Hepatocyte (in vitro differentiated cells): ENCODE measurements around the gene ZFX. TPM values are rescaled to one million over a fixed set of nuclear protein-coding genes. Genes with fewer than 3 reads are reported as not detected.

Experiments
- DNase-seq: peaks from one replicate; pipeline ENCODE4 v3.0.0-alpha.2; 2016; ENCODE audit warnings: low spot score
- H2AFZ ChIP-seq: fragments of 200-600 bp; sonication (generic); 2 replicates; pipeline ENCODE4 v1.6.0; 2016; ENCODE audit warnings: antibody characterized with exemption, mild to moderate bottlenecking
- H3K27ac ChIP-seq: fragments of 200-600 bp; sonication (generic); 2 replicates; pipeline ENCODE4 v1.5.1; 2016; ENCODE audit warnings: mild to moderate bottlenecking
- H3K27me3 ChIP-seq: fragments of 200-600 bp; sonication (generic); 2 replicates; pipeline ENCODE4 v1.6.1; 2016
- H3K36me3 ChIP-seq: fragments of 200-600 bp; sonication (generic); replicated peaks from 2 replicates; pipeline ENCODE4 v1.5.1; 2016; ENCODE audit warnings: low read depth; ENCODE audit not compliant: insufficient read depth
- H3K4me1 ChIP-seq: fragments of 200-600 bp; sonication (generic); 2 replicates; pipeline ENCODE4 v1.5.1; 2016; ENCODE audit warnings: mild to moderate bottlenecking, moderate library complexity; ENCODE audit not compliant: insufficient read depth
- H3K4me2 ChIP-seq: fragments of 200-600 bp; sonication (generic); 2 replicates; pipeline ENCODE4 v1.6.0; 2016
- H3K4me3 ChIP-seq: fragments of 200-600 bp; sonication (generic); 2 replicates; pipeline ENCODE4 v1.5.1; 2016; ENCODE audit warnings: mild to moderate bottlenecking
- H3K79me2 ChIP-seq: fragments of 200-600 bp; sonication (generic); 2 replicates; pipeline ENCODE4 v1.6.0; 2017; ENCODE audit warnings: mild to moderate bottlenecking
- H3K9me2 ChIP-seq: fragments of 200-600 bp; sonication (generic); replicated peaks from 2 replicates; pipeline ENCODE4 v1.6.0; 2017; ENCODE audit warnings: mild to moderate bottlenecking; ENCODE audit not compliant: insufficient read depth
- H3K9me3 ChIP-seq: fragments of 200-600 bp; sonication (generic); 2 replicates; pipeline ENCODE4 v1.5.1; 2016; ENCODE audit warnings: low read depth, mild to moderate bottlenecking
- H4K20me1 ChIP-seq: fragments of 200-600 bp; sonication (generic); 2 replicates; pipeline ENCODE4 v1.6.0; 2016; ENCODE audit warnings: mild to moderate bottlenecking; ENCODE audit not compliant: insufficient read depth, poor library complexity, severe bottlenecking
- EZH2 ChIP-seq: fragments of 200-600 bp; sonication (generic); IDR thresholded peaks from 2 replicates; pipeline ENCODE4 v1.6.1; 2016; ENCODE audit warnings: antibody characterized with exemption, mild to moderate bottlenecking, borderline replicate concordance
- EZH2phosphoT487 ChIP-seq: fragments of 200-600 bp; sonication (generic); IDR thresholded peaks from one replicate; pipeline ENCODE4 v1.6.1; 2018; ENCODE audit warnings: antibody characterized with exemption, mild to moderate bottlenecking, low read depth, moderate library complexity; ENCODE audit not compliant: unreplicated experiment, severe bottlenecking
- WGBS: methylation state at CpG from one replicate; pipeline ENCODE4 v1.1.6; 2016; ENCODE audit warnings: low lambda C conversion rate; ENCODE audit errors: missing lambda C conversion rate; 5-methylcytosine and 5-hydroxymethylcytosine counted together
- polyA plus RNA-seq: library from polyadenylated mRNA; unstranded; fragments of >200 nt; fragmentation: Nextera tagmentation; extraction: Ambion mirVana; gene quantifications from 2 replicates; pipeline ENCODE4 v1.2.1, GENCODE V29; 2016
- total RNA-seq: library from RNA; depleted of rRNA; stranded (reverse); fragments of >200 nt; gene quantifications from 2 replicates; pipeline ENCODE4 v1.2.3, GENCODE V29; 2014
- TF ChIP-seq, protein P1 (sequence below): fragments of 200-600 bp; sonication (generic); IDR thresholded peaks from 2 replicates; pipeline ENCODE4 v1.5.1; 2016; ENCODE audit warnings: antibody characterized with exemption, mild to moderate bottlenecking; ENCODE audit not compliant: poor library complexity

ZFX gene
- total and polyA plus RNA-seq, 2 experiments from 2014 or later: 31.5 to 74.0 TPM

DNA sequence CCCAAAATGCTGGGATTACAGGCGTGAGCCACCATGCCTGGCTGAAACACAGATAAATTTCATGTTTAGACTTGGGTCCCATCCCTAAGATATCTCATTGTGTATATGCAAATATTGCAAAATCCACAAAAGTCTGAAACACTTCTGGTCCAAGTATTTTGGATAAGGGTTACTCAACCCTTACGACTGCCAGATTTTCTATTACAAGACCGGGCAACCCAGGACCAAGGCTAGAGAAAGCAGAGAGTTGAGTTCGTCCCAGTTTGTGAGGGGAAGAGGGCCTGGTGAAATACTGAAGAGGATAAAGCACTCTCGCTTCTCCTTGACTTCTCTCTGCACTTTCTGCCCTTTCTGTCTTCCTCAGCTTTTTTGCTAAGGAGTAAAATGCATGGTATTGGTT is 34.5 kb downstream of the ZFX start:
- Histone ChIP-seq H3K36me3 (no peaks in the 10 kb centered on the region), H2AFZ (no peak overlapping the region), H3K9me2 (no peaks in the 10 kb centered on the region), H3K79me2 (peaks cover 98% of the 10 kb centered on the region), H3K27me3 (no peaks in the 10 kb centered on the region), H3K9me3 (peaks cover 3% of the 10 kb centered on the region), H3K4me2 (no peak overlapping the region), H3K4me3 (no peak overlapping the region), H3K4me1 (peaks cover 16% of the 10 kb centered on the region), H3K27ac (no peak overlapping the region), H4K20me1 (peaks cover 82% of the 10 kb centered on the region)
- DNase-seq: no peak
- 78% methylated on average over 5 of the region's 5 CpGs for WGBS
- no peak for TF ChIP-seq EZH2phosphoT487
- no peak for TF ChIP-seq EZH2
- TF ChIP-seq, protein P1, sequence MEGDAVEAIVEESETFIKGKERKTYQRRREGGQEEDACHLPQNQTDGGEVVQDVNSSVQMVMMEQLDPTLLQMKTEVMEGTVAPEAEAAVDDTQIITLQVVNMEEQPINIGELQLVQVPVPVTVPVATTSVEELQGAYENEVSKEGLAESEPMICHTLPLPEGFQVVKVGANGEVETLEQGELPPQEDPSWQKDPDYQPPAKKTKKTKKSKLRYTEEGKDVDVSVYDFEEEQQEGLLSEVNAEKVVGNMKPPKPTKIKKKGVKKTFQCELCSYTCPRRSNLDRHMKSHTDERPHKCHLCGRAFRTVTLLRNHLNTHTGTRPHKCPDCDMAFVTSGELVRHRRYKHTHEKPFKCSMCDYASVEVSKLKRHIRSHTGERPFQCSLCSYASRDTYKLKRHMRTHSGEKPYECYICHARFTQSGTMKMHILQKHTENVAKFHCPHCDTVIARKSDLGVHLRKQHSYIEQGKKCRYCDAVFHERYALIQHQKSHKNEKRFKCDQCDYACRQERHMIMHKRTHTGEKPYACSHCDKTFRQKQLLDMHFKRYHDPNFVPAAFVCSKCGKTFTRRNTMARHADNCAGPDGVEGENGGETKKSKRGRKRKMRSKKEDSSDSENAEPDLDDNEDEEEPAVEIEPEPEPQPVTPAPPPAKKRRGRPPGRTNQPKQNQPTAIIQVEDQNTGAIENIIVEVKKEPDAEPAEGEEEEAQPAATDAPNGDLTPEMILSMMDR: no peak

GRCh38 chrX:24186483-24186882 is 37.0 kb downstream of the ZFX start:
- peaks cover 82% of the 10 kb centered on the region for H4K20me1 ChIP-seq
- H3K9me3 ChIP-seq: no peaks in the 10 kb centered on the region
- H3K4me2 ChIP-seq: no peak overlapping the region
- 89% methylated on average over 4 of the region's 4 CpGs for WGBS
- no peak for DNase-seq
- H3K27ac ChIP-seq: no peak overlapping the region
- H3K79me2 ChIP-seq: peaks cover 94% of the 10 kb centered on the region
- TF ChIP-seq, protein P1: no peak
- TF ChIP-seq EZH2phosphoT487 (no peak), EZH2 (no peak)
- H2AFZ ChIP-seq: no peak overlapping the region
- no peaks in the 10 kb centered on the region for H3K27me3 ChIP-seq
- H3K4me3 ChIP-seq: no peak overlapping the region
- H3K4me1 ChIP-seq: peaks cover 29% of the 10 kb centered on the region
- H3K36me3 ChIP-seq: no peaks in the 10 kb centered on the region
- H3K9me2 ChIP-seq: no peaks in the 10 kb centered on the region

DNA sequence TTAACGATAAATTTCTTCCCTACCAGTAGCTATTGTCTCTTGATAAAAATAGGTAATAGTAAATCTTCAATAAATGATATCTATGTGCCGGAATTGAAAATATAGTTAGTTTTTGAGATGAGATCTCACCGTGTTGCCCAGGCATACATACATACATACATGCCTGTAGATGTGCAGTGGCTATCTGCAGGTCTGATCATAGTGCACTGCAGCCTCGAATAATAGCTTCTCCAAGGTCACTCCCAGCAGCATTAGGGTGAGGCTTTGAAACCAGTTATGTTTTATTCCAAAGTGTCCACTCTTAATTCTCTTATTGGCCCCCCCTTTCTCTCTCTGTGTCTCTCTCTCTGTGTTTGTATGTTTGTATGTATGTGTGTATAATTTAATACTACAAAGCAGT is 37.5 kb downstream of the ZFX start:
- no peak for DNase-seq
- no peaks in the 10 kb centered on the region for H3K9me2 ChIP-seq
- H3K9me3 ChIP-seq: no peaks in the 10 kb centered on the region
- H3K79me2 ChIP-seq: peaks cover 94% of the 10 kb centered on the region
- no peak overlapping the region for H3K4me3 ChIP-seq
- H3K27me3 ChIP-seq: no peaks in the 10 kb centered on the region
- no peak overlapping the region for H2AFZ ChIP-seq
- H4K20me1 ChIP-seq: peaks cover 82% of the 10 kb centered on the region
- H3K36me3 ChIP-seq: no peaks in the 10 kb centered on the region
- H3K4me1 ChIP-seq: peaks cover 29% of the 10 kb centered on the region
- H3K4me2 ChIP-seq: peak overlapping the region; percentile 34
- 80% methylated on average over 4 of the region's 4 CpGs for WGBS
- peak overlapping the region; percentile 69 for H3K27ac ChIP-seq
- TF ChIP-seq, protein P1: no peak
- no peak for TF ChIP-seq EZH2phosphoT487

DNA sequence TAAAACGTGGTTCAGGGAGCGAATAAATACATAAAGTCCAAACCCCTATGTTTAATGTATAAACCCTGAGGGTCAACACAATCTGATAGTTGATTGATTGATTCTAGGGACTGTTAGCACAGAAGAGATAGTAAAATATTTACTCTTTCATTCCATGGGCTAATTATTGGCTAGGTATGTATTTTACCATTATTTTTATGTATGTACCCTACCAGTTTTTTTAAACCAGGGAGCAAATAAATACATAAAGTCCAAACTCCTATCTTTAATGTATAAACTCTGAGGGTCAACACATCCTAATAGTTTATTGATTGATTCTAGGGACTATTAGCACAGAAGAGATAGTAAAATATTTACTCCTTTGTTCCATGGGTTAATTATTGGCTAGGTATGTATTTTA is 40.0 kb downstream of the ZFX start:
- H3K27ac ChIP-seq: peak overlapping the region; percentile 73
- WGBS: 55% methylated on average over 2 of the region's 2 CpGs
- H3K4me3 ChIP-seq: no peak overlapping the region
- H3K27me3 ChIP-seq: no peaks in the 10 kb centered on the region
- H3K36me3 ChIP-seq: no peaks in the 10 kb centered on the region
- no peak overlapping the region for H2AFZ ChIP-seq
- no peaks in the 10 kb centered on the region for H3K9me3 ChIP-seq
- peaks cover 94% of the 10 kb centered on the region for H3K79me2 ChIP-seq
- H3K4me2 ChIP-seq: peak overlapping the region; percentile 51
- TF ChIP-seq EZH2 (no peak), EZH2phosphoT487 (no peak)
- TF ChIP-seq, protein P1: no peak
- peaks cover 84% of the 10 kb centered on the region for H4K20me1 ChIP-seq
- H3K4me1 ChIP-seq: peaks cover 29% of the 10 kb centered on the region
- no peaks in the 10 kb centered on the region for H3K9me2 ChIP-seq
- no peak for DNase-seq
